Measurements from ENCODE around the gene KRT31.

- TF ChIP-seq CTCF (conservative IDR thresholded peaks at IDR 0.05) (no peak), ZFX (IDR thresholded peaks at IDR 0.05) (no peak)
Observed at GRCh38 chr17:41396340-41396739, 1.1 kb downstream of the KRT31 start.
